Kidney epithelial cell (primary cell): ENCODE data around the gene RAB3C. TPM values are rescaled to one million over a fixed set of nuclear protein-coding genes. Genes with fewer than 3 reads are reported as not detected.

Experiments used
- DNase-seq: peaks from one replicate; pipeline ENCODE4 v3.0.0-alpha.2; 2010; ENCODE audit warnings: low read depth
- H3K27me3 ChIP-seq: 2 replicates; pipeline ENCODE4 v1.6.0; 2011; ENCODE audit warnings: low read length; ENCODE audit not compliant: control insufficient read depth, insufficient read depth
- H3K36me3 ChIP-seq: 2 replicates; pipeline ENCODE4 v1.5.1; 2011; ENCODE audit warnings: low read length; ENCODE audit not compliant: control insufficient read depth, insufficient read depth
- H3K4me3 ChIP-seq: 2 replicates; pipeline ENCODE4 v1.5.1; 2011; ENCODE audit warnings: low read depth, mild to moderate bottlenecking, control low read depth, low read length
- total RNA-seq: library from RNA; depleted of rRNA; stranded (reverse); fragments of >200 nt; gene quantifications from 2 replicates; pipeline ENCODE4 v1.2.3, GENCODE V29; 2015
- TF ChIP-seq, protein P1 (sequence below): IDR thresholded peaks from 2 replicates; pipeline ENCODE4 v1.5.1; 2011; ENCODE audit warnings: mild to moderate bottlenecking, moderate library complexity, low read length, control low read depth, inconsistent platforms; ENCODE audit not compliant: insufficient read depth, poor library complexity, severe bottlenecking

Gene RAB3C
- total RNA-seq, 1 donor from 2014 or later = 0.04 TPM

DNA sequence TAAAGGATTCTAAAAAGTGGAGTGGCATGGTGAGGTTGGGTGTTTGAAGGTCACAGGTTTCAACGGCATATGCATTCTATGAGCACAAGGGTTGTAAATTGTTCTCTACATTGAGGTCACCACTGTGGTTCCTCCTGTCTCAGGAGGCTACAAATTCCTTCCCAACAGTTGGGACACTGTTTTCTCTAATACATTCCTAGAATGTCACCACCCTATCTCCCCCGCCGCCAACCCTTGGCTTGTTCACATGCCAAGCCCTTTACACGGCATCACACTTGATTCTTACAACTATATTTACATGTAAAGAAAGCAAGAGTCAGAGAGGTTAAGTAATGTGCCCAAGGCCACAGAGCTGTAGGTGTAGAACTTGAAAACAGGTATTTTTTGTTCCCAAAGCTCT is 315.1 kb downstream of the RAB3C start:
- Histone ChIP-seq H3K36me3 (no peaks in the 10 kb centered on the region), H3K27me3 (no peaks in the 10 kb centered on the region), H3K4me3 (no peak overlapping the region)
- no peak for DNase-seq
- TF ChIP-seq, protein P1, sequence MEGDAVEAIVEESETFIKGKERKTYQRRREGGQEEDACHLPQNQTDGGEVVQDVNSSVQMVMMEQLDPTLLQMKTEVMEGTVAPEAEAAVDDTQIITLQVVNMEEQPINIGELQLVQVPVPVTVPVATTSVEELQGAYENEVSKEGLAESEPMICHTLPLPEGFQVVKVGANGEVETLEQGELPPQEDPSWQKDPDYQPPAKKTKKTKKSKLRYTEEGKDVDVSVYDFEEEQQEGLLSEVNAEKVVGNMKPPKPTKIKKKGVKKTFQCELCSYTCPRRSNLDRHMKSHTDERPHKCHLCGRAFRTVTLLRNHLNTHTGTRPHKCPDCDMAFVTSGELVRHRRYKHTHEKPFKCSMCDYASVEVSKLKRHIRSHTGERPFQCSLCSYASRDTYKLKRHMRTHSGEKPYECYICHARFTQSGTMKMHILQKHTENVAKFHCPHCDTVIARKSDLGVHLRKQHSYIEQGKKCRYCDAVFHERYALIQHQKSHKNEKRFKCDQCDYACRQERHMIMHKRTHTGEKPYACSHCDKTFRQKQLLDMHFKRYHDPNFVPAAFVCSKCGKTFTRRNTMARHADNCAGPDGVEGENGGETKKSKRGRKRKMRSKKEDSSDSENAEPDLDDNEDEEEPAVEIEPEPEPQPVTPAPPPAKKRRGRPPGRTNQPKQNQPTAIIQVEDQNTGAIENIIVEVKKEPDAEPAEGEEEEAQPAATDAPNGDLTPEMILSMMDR = no peak

DNA sequence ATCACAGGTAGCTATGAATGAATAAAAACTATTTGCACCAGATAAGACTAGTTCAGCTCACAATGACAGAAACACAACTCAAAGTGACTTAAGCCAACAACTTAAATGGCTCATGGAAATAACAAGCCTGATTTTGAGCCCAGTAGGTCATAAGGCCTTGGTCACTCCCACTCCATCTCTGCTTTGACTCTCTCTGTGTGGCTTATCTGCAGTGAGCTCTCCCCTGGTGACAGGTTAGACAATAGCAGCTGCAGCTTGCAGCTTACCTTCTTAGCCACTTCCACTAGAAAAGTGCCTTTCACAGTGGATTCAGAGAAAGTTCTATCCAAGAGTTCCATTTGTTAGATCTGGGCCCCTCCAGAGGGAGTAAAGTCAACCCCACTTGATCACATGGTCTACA is 315.7 kb downstream of the RAB3C start:
- Histone ChIP-seq H3K4me3 (no peak overlapping the region), H3K27me3 (no peaks in the 10 kb centered on the region), H3K36me3 (no peaks in the 10 kb centered on the region)
- DNase-seq = no peak
- TF ChIP-seq, protein P1 = no peak

DNA sequence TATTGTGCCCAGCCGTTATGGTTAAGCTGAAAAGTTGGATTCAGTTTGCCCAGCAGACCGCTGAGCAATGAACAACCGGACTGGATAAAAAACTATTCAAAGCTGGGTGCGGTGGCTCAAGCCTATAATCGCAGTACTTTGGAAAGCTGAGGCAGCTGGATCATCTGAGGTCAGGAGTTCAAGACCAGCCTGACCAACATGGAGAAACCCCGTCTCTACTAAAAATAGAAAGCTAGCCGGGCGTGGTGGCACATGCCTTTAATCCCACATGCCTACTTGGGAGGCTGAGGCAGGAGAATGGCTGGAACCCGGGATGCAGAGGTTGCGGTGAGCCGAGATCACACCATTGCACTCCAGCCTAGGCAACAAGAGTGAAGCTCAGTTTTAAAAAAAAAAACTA is 318.4 kb downstream of the RAB3C start:
- Histone ChIP-seq H3K27me3 (no peaks in the 10 kb centered on the region), H3K4me3 (no peak overlapping the region), H3K36me3 (no peaks in the 10 kb centered on the region)
- TF ChIP-seq, protein P1 = no peak
- no peak for DNase-seq

DNA sequence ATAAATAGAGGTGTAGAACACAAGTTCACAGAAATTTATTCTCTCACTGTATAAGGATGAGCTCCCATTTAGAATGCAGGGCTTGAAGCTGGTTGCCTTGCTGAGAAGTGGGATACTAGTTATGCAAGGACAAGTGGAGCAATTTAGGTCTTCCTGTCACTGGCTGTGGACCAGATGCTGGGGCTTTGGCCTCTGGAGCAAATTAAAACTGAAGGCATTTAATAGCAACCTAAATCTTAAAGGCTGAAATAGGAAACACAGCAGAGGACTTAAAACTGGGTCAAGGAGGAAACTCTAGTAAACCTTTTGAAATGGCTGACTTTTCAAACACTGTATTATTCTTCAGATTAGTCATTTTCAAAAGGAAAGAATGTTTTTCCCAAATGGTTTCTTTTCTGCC is 319.4 kb downstream of the RAB3C start:
- H3K4me3 ChIP-seq = no peak overlapping the region
- H3K27me3 ChIP-seq = no peaks in the 10 kb centered on the region
- TF ChIP-seq, protein P1 = no peak
- DNase-seq = no peak
- no peaks in the 10 kb centered on the region for H3K36me3 ChIP-seq

DNA sequence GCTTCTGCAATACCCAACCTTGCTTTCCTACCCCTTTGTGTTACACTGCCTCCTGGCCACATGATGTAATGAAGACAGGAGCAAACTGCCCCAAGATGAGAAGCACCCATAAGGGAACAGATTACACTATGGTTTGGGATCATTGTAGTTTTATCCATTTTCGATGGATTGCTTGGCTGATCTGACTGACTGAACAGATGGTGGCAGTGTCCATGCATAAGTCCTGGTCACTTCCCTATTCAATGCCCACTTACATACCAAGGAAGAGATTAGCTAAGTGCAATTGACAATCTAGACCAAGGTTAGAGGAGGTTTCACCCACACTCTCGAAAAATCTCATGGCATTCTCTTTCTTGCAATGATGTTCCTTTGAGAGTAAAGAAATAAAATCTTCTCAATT is 319.9 kb downstream of the RAB3C start:
- Histone ChIP-seq H3K4me3 (no peak overlapping the region), H3K27me3 (no peaks in the 10 kb centered on the region), H3K36me3 (no peaks in the 10 kb centered on the region)
- TF ChIP-seq, protein P1 = no peak
- DNase-seq = no peak

DNA sequence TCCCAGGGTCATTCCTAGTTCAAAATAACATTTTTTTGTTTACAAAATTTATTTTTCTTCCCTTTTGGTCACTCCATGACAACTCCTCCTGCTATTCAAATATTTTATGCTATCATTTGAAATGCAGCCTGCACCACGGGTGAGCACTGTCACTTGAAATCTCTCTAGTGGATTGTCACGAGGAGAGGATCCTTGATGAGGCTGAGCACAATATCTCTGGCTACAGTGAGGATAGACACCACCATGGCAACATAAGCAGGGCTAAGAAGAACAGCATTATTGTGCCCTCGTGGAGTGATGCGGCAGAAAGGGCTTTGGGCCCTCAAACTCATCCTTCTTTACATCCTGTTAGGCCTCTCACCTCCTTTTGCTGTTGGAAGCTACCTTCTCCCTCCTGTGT is 321.9 kb downstream of the RAB3C start:
- no peak for DNase-seq
- no peaks in the 10 kb centered on the region for H3K36me3 ChIP-seq
- no peak overlapping the region for H3K4me3 ChIP-seq
- TF ChIP-seq, protein P1 = no peak
- H3K27me3 ChIP-seq = no peaks in the 10 kb centered on the region
